ENCODE data around the gene FRMPD2.
"Not testable (repeated sequence)": the region's sequence is repeated elsewhere in the genome, so short reads cannot be mapped to it uniquely, and the experiment has no call there.

FRMPD2 gene

GRCh38 chr10:48187126-48187525 is 87.4 kb downstream of the FRMPD2 start:
- no peaks in the 10 kb centered on the region for H3K27me3 ChIP-seq (ENCODE audit: control insufficient read depth, insufficient read depth, low read length, poor library complexity, severe bottlenecking)
- no peak overlapping the region for H3K4me3 ChIP-seq (ENCODE audit: insufficient read depth, low read depth, low read length)
- no peak overlapping the region for H3K27ac ChIP-seq (ENCODE audit: insufficient read depth, low read depth, low read length, poor library complexity, severe bottlenecking)
- H3K4me1 ChIP-seq (ENCODE audit: control insufficient read depth, insufficient read depth, low read length) = no peaks in the 10 kb centered on the region
- H3K9me3 ChIP-seq (ENCODE audit: control insufficient read depth, low read length) = no peaks in the 10 kb centered on the region
- WGBS, 2 experiments = 92 to 95% methylated on average over 7 of the region's 7 CpGs
- no peaks in the 10 kb centered on the region for H3K36me3 ChIP-seq (ENCODE audit: control insufficient read depth, insufficient read depth, low read length)

GRCh38 chr10:48186264-48186804 is 88.2 kb downstream of the FRMPD2 start:
- not testable (repeated sequence) for H3K36me3 ChIP-seq (ENCODE audit: control insufficient read depth, insufficient read depth, low read length); H3K9me3 ChIP-seq (ENCODE audit: control insufficient read depth, low read length); H3K4me3 ChIP-seq (ENCODE audit: insufficient read depth, low read depth, low read length); H3K4me1 ChIP-seq (ENCODE audit: control insufficient read depth, insufficient read depth, low read length); H3K27ac ChIP-seq (ENCODE audit: insufficient read depth, low read depth, low read length, poor library complexity, severe bottlenecking); H3K27me3 ChIP-seq (ENCODE audit: control insufficient read depth, insufficient read depth, low read length, poor library complexity, severe bottlenecking)
- 92 to 94% methylated on average over 9 of the region's 9 CpGs for WGBS, 2 experiments

- H3K27me3 ChIP-seq (ENCODE audit: control insufficient read depth, insufficient read depth, low read length, poor library complexity, severe bottlenecking) = no peaks in the 10 kb centered on the region
- H3K4me1 ChIP-seq (ENCODE audit: control insufficient read depth, insufficient read depth, low read length) = no peaks in the 10 kb centered on the region
- no peak overlapping the region for H3K4me3 ChIP-seq (ENCODE audit: insufficient read depth, low read depth, low read length)
- H3K36me3 ChIP-seq (ENCODE audit: control insufficient read depth, insufficient read depth, low read length) = no peaks in the 10 kb centered on the region
- WGBS, 2 experiments = 78 to 81% methylated on average over 4 of the region's 4 CpGs
- no peak overlapping the region for H3K27ac ChIP-seq (ENCODE audit: insufficient read depth, low read depth, low read length, poor library complexity, severe bottlenecking)
- H3K9me3 ChIP-seq (ENCODE audit: control insufficient read depth, low read length) = no peaks in the 10 kb centered on the region
Measured at GRCh38 chr10:48184224-48184623, 90.3 kb downstream of the FRMPD2 start.

GRCh38 chr10:48172715-48173114 is 101.8 kb downstream of the FRMPD2 start:
- not testable (repeated sequence) for H3K9me3 ChIP-seq (ENCODE audit: control insufficient read depth, low read length); H3K27ac ChIP-seq (ENCODE audit: insufficient read depth, low read depth, low read length, poor library complexity, severe bottlenecking); H3K27me3 ChIP-seq (ENCODE audit: control insufficient read depth, insufficient read depth, low read length, poor library complexity, severe bottlenecking); H3K4me1 ChIP-seq (ENCODE audit: control insufficient read depth, insufficient read depth, low read length); H3K4me3 ChIP-seq (ENCODE audit: insufficient read depth, low read depth, low read length); H3K36me3 ChIP-seq (ENCODE audit: control insufficient read depth, insufficient read depth, low read length)
- 36 to 40% methylated on average over 1 of the region's 5 CpGs for WGBS, 2 experiments

- not testable (repeated sequence) for H3K36me3 ChIP-seq (ENCODE audit: control insufficient read depth, insufficient read depth, low read length)
Measured at GRCh38 chr10:48160670-48161069, 113.8 kb downstream of the FRMPD2 start.

GRCh38 chr10:48160163-48160562 is 114.3 kb downstream of the FRMPD2 start:
- not testable (repeated sequence) for H3K27me3 ChIP-seq (ENCODE audit: control insufficient read depth, insufficient read depth, low read length, poor library complexity, severe bottlenecking); H3K36me3 ChIP-seq (ENCODE audit: control insufficient read depth, insufficient read depth, low read length); H3K27ac ChIP-seq (ENCODE audit: insufficient read depth, low read depth, low read length, poor library complexity, severe bottlenecking); H3K9me3 ChIP-seq (ENCODE audit: control insufficient read depth, low read length); H3K4me3 ChIP-seq (ENCODE audit: insufficient read depth, low read depth, low read length); H3K4me1 ChIP-seq (ENCODE audit: control insufficient read depth, insufficient read depth, low read length)
- WGBS, 2 experiments = 83 to 95% methylated on average over 3 to 4 of the region's 6 CpGs

More at GRCh38 chr10:48160670-48161069, 113.8 kb downstream of the FRMPD2 start:
- H3K27me3 ChIP-seq (ENCODE audit: control insufficient read depth, insufficient read depth, low read length, poor library complexity, severe bottlenecking); H3K27ac ChIP-seq (ENCODE audit: insufficient read depth, low read depth, low read length, poor library complexity, severe bottlenecking); H3K4me3 ChIP-seq (ENCODE audit: insufficient read depth, low read depth, low read length); H3K4me1 ChIP-seq (ENCODE audit: control insufficient read depth, insufficient read depth, low read length); H3K9me3 ChIP-seq (ENCODE audit: control insufficient read depth, low read length): not testable (repeated sequence)
- WGBS, 2 experiments = no CpG with 5 or more reads among the region's 5 CpGs

GRCh38 chr10:48154211-48155140 is 120.0 kb downstream of the FRMPD2 start:
- 85 to 87% methylated on average over 2 to 3 of the region's 6 CpGs for WGBS, 2 experiments
- not testable (repeated sequence) for H3K4me3 ChIP-seq (ENCODE audit: insufficient read depth, low read depth, low read length); H3K4me1 ChIP-seq (ENCODE audit: control insufficient read depth, insufficient read depth, low read length); H3K9me3 ChIP-seq (ENCODE audit: control insufficient read depth, low read length); H3K27me3 ChIP-seq (ENCODE audit: control insufficient read depth, insufficient read depth, low read length, poor library complexity, severe bottlenecking); H3K36me3 ChIP-seq (ENCODE audit: control insufficient read depth, insufficient read depth, low read length); H3K27ac ChIP-seq (ENCODE audit: insufficient read depth, low read depth, low read length, poor library complexity, severe bottlenecking)

- H3K27me3 ChIP-seq (ENCODE audit: control insufficient read depth, insufficient read depth, low read length, poor library complexity, severe bottlenecking); H3K9me3 ChIP-seq (ENCODE audit: control insufficient read depth, low read length); H3K27ac ChIP-seq (ENCODE audit: insufficient read depth, low read depth, low read length, poor library complexity, severe bottlenecking); H3K36me3 ChIP-seq (ENCODE audit: control insufficient read depth, insufficient read depth, low read length); H3K4me1 ChIP-seq (ENCODE audit: control insufficient read depth, insufficient read depth, low read length); H3K4me3 ChIP-seq (ENCODE audit: insufficient read depth, low read depth, low read length): not testable (repeated sequence)
- WGBS, 2 experiments = 83% methylated on average over 1 of the region's 3 CpGs; no CpG with 5 or more reads in 1 of the 2 experiments
Measured at GRCh38 chr10:48147643-48148042, 126.9 kb downstream of the FRMPD2 start.

GRCh38 chr10:48143721-48144642 is 130.5 kb downstream of the FRMPD2 start:
- H3K4me1 ChIP-seq (ENCODE audit: control insufficient read depth, insufficient read depth, low read length); H3K27ac ChIP-seq (ENCODE audit: insufficient read depth, low read depth, low read length, poor library complexity, severe bottlenecking); H3K9me3 ChIP-seq (ENCODE audit: control insufficient read depth, low read length); H3K36me3 ChIP-seq (ENCODE audit: control insufficient read depth, insufficient read depth, low read length); H3K4me3 ChIP-seq (ENCODE audit: insufficient read depth, low read depth, low read length); H3K27me3 ChIP-seq (ENCODE audit: control insufficient read depth, insufficient read depth, low read length, poor library complexity, severe bottlenecking): not testable (repeated sequence)
- WGBS, 2 experiments = no CpG with 5 or more reads among the region's 10 CpGs

- WGBS, 2 experiments = 83 to 100% methylated on average over 1 of the region's 3 CpGs
- not testable (repeated sequence) for H3K36me3 ChIP-seq (ENCODE audit: control insufficient read depth, insufficient read depth, low read length); H3K4me3 ChIP-seq (ENCODE audit: insufficient read depth, low read depth, low read length); H3K4me1 ChIP-seq (ENCODE audit: control insufficient read depth, insufficient read depth, low read length); H3K27me3 ChIP-seq (ENCODE audit: control insufficient read depth, insufficient read depth, low read length, poor library complexity, severe bottlenecking); H3K9me3 ChIP-seq (ENCODE audit: control insufficient read depth, low read length); H3K27ac ChIP-seq (ENCODE audit: insufficient read depth, low read depth, low read length, poor library complexity, severe bottlenecking)
Measured at GRCh38 chr10:48140949-48141348, 133.5 kb downstream of the FRMPD2 start.

All from ectodermal cell (in vitro differentiated cells).